Effector CD8-positive, alpha-beta T cell (primary cell): ENCODE data around the gene PKD1.

Source experiments
- DNase-seq: peaks from one replicate; lab custom pipeline; 2025; lab: John Stamatoyannopoulos, UW

The PKD1 gene

GRCh38 chr16:2046893-2047329, 88.8 kb downstream of the PKD1 start:
- DNase-seq: no peak

GRCh38 chr16:2045965-2046892, 89.5 kb downstream of the PKD1 start:
- DNase-seq: no peak

- no peak for DNase-seq
These were observed 91.2 kb downstream of the PKD1 start for GRCh38 chr16:2044541-2044940.

GRCh38 chr16:2043667-2044451, 91.8 kb downstream of the PKD1 start:
- no peak for DNase-seq

GRCh38 chr16:2042986-2043666, 92.6 kb downstream of the PKD1 start:
- no peak for DNase-seq

- DNase-seq: no peak
These were observed 93.3 kb downstream of the PKD1 start for GRCh38 chr16:2042171-2042985.

GRCh38 chr16:2040787-2041522, 94.7 kb downstream of the PKD1 start:
- no peak for DNase-seq

GRCh38 chr16:2040041-2040786, 95.5 kb downstream of the PKD1 start:
- no peak for DNase-seq

GRCh38 chr16:2039274-2040031, 96.2 kb downstream of the PKD1 start:
- no peak for DNase-seq
